Stimulated activated CD4-positive, alpha-beta T cell treated with anti-CD3 and anti-CD28 coated beads, TNF-alpha, amount 100 ng/mL, for 1 hour (primary cell): ENCODE results near the gene BAIAP2L2.
"Not testable (repeated sequence)": the region's sequence is repeated elsewhere in the genome, so short reads cannot be mapped to it uniquely, and the experiment has no call there.

ENCODE experiments used
- DNase-seq, 3 donors: peaks; one replicate each; pipeline ENCODE4 v3.0.0-alpha.2; 2020; ENCODE audit warnings: low read depth in 3 of 3, low spot score in 1 of 3

Gene BAIAP2L2

GRCh38 chr22:38040953-38041759, 69.3 kb downstream of the BAIAP2L2 start:
- no peak for DNase-seq

GRCh38 chr22:38038890-38039812, 71.3 kb downstream of the BAIAP2L2 start:
- no peak for DNase-seq

- DNase-seq: no peak
Observed at GRCh38 chr22:38038426-38038825, 72.1 kb downstream of the BAIAP2L2 start.

- DNase-seq: not testable (repeated sequence)
Observed at GRCh38 chr22:38037367-38038150, 72.9 kb downstream of the BAIAP2L2 start.

- no peak for DNase-seq
Observed at GRCh38 chr22:38036392-38037062, 74.0 kb downstream of the BAIAP2L2 start.

- DNase-seq: no peak
Observed at GRCh38 chr22:38035530-38035885, 75.0 kb downstream of the BAIAP2L2 start.
